Measurements from ENCODE around the gene CCDC92.
"Not testable (repeated sequence)": the region's sequence is repeated elsewhere in the genome, so short reads cannot be mapped to it uniquely, and the experiment has no call there.

CCDC92 gene

DNA sequence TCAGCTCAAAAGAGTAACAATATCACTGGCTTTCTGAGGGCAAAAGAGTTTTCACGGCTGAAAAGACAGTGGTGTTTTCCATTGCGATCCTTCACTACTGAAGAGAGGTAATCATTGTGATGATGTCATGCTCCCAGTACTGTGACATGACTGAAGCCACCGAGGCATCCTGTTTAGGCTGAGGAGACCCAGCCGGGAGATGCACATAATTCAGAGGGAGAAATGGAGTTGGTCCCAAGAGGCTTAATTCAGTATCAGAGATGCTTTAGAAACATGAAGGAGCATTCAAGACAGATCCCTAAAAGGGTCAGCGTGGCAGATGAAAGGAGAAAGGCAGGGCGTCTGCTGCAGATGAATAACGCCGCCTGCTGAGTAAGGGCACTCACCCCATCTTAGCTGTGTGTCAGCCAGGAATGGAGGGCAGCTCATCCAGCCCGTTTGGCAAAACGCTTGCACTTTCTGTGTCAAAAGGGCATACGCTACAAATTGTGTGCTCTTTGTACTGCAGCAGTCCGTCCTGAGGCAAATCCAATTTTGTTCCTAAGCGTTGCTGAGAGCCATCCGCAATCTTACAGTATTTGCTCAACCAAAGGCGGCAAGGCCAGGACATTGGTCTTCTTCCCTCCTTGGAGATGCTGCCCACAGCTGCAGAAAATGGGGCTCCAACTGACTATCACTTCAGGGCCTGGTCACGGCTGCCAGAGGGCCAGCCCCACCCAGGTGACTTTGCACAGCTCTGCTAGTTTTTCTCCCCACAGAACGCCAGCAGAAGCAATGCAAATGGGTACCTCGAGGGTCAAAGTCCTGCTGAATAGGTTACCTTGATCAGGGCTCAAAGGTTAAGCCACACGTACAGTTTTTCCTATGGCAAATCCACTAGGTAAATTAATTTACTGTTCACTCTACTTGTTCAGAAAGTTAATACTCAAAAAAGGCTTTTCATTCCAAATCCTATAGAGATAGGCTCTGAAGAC, 23.5 kb downstream of the CCDC92 start:
- DNase-seq (ENCODE audit: low read depth) = no peak

DNA sequence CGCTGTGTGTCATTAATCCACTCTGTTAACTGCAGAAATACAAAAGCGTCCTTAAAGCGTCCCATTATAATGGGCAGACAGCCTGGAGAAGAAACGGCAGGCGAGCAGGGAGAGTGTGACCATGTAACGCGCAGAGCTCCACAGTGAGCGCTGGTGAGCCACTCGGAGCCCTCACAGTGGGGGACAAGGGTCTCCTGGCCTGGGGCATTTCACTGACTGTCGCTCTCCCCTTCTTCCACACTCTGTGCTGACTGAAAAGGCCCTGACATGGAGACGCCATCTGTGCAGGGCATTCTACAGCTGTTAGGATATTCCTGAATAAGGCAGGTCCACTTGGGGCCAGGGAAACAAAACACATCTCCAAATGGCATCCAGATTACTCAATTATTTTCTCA, 24.2 kb downstream of the CCDC92 start:
- no peak for DNase-seq (ENCODE audit: low read depth)

DNA sequence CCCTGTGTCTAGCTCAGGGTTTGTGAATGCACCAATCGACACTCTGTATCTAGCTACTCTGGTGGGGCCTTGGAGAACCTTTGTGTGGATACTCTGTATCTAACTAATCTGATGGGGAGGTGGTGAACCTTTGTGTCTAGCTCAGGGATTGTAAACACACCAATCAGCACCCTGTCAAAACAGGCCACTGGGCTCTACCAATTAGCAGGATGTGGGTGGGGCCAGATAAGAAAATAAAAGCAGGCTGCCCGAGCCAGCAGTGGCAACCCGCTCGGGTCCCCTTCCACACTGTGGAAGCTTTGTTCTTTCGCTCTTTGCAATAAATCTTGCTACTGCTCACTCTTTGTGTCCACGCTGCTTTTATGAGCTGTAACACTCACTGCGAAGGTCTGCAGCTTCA, 25.1 kb downstream of the CCDC92 start:
- not testable (repeated sequence) for DNase-seq (ENCODE audit: low read depth)

DNA sequence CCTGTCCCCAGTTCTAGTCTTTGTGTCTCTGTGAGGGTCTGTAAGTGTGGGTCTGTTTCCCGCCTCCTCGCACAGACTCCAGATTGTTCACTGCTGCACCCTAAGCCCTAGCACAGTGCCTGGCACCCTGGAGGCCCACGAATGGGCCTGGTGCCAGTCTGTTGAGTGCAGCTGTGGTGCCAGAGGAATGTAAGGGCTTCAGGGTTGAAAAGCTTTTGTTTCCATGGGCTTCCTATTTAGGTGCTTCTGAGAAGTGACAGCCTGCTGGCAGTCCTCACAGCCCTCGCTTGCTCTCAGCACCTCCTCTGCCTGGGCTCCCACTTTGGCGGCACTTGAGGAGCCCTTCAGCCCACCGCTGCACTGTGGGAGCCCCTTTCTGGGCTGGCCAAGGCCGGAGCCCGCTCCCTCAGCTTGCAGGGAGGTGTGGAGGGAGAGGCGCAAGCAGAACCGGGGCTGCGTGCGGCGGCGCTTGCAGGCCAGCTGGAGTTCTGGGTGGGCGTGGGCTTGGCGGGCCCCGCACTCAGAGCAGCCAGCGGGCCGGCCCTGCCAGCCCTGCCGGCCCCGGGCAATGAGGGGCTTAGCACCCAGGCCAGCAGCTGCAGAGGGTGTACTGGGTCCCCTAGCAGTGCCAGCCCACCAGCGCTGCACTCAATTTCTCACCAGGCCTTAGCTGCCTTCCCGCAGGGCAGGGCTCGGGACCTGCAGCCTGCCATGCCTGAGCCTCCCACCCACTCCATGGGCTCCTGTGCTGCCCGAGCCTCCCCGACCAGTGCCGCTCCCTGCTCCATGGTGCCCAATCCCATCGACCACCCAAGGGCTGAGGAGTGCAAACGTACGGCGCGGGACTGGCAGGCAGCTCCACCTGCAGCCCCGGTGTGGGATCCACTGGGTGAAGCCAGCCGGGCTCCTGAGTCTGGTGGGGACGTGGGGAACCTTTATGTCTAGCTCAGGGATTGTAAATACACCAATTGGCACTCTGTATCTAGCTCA, 25.8 kb downstream of the CCDC92 start:
- DNase-seq (ENCODE audit: low read depth) = not testable (repeated sequence)

DNA sequence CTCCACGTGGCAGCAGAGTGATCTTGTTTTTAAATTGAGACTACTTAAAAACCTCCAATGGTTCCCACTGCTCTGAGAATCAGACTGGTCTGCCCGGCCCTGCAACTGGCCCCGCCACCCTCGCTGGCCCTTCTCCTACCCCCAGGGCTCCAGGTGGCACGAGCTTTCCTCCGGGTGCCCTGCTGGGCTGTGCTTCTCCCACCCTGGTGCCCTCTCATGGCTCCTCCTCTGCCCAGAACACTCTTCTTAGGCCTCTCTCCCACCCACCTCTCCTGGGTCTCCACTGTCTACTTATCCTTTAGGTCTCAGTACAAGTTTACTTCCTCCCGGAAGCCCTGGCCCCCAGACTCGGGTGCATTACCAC, 26.5 kb downstream of the CCDC92 start:
- no peak for DNase-seq (ENCODE audit: low read depth)

DNA sequence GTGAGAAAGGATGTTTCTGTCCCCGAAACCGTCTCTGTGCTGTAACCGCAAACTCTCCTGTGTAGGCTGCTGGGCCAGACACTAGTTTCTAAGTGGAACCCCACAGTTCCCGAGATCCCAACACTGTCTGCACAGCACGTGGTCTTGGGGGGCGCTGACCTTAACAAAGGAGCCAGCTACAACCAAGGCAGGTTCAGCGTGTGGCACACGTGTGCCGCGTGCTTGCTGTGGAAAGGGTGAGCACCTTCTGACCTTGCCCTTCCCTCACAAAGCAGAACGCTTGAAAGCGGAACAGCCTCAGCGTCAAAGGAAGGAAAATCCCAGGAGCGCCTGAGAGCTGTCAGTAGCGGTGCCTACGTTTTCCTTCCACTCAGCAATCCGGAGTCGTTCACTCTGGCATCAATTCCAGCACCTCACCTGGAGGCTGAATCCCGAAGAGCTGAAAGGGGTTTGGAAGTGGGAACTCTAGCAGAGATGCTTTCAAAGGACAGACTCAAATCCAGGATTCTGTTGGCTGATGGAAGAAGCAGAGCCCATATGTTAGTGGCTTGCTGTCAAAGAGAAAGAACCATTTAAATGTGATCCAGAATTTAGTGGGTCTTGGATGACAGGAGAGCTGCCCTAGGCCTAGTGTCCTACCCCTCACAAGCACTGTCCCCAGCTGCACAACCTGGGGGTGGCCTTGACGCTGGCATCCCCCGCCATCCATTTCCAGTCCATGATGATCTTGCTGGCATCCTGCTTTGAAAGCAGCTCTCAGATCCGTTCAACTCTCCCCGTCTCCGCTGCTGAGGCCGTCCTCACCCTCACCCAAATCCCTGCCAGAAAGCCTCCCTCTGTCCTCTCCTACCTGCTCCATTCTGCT, 27.1 kb downstream of the CCDC92 start:
- no peak for DNase-seq (ENCODE audit: low read depth)

DNA sequence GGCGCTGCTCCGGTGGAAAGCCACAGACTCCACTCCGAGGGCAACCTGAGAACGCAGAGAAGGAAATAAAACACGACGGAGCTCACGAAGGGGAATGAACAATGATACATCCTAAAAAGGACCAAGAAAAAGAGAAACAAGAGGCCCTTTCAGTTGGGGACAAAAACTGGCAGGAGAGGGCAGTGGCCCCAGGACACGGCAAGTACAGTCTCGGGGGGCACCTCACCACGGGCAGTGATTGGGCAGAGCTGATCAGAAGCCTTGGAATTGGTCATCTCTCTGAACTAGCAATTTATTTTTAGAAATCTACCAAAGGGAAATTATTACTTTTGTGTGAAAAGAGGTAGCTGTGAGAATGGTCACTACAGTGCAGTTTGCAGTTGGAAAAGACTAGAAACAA, 27.9 kb downstream of the CCDC92 start:
- DNase-seq (ENCODE audit: low read depth) = no peak

DNA sequence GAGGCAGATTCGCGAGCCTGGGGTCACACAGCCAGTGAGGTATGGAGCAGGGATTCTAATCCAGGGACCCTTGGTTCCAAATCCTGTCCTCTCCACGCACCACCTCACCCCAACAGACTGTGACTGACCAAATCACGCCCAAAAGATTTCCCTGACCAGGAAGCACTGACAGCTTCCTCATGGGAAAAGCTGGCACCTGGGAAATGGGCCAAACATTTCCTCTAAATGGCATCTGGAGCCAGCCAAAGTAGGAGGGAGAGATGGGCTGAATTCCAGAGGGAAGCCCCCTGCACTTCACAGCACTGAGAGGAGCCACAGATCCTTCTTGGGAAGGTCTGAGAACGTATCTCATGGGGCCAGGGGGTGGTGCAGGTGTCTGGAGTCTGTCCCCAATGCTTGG, 28.8 kb downstream of the CCDC92 start:
- DNase-seq (ENCODE audit: low read depth) = no peak

DNA sequence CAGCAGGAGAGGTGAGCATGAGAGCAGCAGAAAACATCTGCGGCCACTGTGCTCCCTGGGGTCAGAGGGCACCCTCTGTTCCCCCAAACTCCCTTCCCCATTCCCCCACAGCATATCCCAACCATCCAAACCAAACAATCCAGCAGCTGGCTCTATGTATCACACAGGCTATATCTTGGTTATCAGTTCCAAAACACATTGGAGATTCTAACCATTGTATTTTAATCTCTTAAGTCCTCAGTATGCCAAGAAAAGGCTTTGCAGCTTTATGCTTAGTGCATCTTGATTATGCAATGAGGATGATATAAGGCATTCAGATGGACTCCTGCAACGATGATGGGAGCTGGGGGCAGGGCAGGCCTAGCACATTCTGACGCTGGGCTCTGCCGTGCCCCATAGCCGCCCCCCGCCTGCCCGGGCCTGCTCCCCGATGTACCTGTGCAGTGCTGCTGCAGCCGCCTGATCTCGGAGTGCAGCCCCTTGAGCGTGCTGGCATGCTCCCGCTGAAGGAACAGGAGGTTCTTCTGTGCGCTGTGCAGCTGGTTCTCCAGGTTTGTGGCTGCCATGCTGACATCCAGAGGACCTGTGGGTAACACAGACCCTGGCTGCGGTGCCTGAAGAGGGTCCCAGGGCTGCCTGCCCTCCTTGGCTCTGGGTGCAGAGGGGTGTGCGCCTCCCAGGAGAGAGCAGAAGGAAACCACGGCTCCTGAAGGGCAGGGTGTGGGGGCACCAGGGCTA, 29.6 kb downstream of the CCDC92 start:
- no peak for DNase-seq (ENCODE audit: low read depth)

DNA sequence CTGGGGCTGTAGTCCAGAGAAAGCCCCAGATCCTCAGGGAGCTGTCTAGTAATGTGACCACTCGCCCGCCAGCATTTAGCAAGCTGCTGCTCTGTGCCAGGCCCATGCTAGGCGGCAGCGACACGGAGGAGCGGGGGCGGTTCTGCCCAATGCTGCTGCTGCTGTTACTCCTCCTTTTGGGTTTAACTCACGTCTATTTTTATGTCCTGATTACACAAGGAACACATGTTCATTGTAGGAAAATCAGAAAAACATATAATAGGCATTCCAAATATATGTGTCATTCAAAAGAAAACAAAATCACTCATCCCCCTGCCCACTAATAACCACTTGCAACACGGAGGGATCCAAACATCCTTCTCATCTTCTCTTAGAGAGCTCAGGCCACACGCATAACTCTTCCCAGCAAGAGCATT, 30.4 kb downstream of the CCDC92 start:
- no peak for DNase-seq (ENCODE audit: low read depth)

DNA sequence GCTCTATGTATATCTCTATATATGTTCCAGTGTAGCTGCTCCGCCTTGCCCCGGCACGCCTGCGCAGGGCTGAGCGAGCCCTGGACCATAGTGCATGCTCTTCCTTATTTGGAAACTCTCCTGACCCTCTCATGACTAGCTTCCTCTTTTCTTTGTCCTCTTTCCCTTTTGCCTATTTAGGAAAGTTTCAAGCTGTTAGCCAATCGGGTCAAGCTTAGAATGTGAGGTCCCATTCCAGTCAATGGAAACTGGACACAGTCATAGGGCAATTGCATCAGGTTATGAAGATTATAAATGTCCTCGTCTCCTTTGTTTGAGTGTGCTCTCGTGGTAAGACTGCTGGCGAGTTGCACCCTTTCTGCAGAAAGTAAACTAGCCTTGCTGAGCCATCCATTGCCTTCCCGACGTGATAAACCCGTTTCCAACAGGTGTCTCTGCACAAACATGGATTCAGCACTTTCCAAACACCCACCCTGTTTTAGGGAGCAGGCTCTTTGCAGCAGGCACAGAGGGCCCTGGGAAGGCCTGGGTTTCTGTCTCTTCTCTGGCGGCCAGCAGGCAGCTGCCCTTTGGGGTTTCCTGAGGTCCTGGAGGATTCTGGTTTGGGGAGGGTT, 30.9 kb downstream of the CCDC92 start:
- DNase-seq (ENCODE audit: low read depth) = no peak

DNA sequence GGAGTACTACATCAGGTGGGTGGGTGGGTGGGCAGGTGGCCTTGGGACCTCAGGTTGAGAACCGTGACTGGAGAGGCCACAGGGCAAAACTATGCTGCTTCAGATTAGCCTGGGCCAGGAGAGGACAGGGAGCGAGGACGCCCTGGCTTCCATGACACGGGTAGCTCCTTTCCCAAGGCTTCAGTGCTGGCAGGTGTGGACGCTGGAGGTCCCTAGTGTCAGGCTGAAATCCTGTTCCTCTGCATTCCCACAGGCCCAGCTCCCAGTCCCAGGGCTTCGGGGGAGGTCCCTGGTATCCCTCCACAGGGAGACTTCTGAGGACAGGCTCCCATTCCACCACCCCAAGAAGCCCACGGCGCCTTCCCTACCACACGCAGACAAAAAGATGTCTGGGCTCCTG, 31.6 kb downstream of the CCDC92 start:
- no peak for DNase-seq (ENCODE audit: low read depth)

DNA sequence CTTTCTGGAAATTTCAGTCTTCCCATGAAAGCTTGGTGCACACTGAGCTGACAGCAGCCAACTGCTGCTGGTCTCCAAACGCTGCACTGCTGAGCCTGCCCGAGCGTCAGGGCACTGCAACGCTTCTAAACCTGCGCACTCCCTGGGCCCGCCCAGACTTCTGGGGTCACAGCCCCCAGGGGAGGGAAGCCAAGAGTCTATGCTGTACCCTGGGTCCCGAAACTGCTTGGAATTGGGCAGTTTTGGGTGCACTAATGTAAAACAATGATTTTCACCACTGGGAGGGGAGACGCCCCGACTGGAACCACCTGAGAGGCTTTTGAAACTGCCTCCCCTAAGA, 32.0 kb downstream of the CCDC92 start:
- DNase-seq (ENCODE audit: low read depth) = no peak

DNA sequence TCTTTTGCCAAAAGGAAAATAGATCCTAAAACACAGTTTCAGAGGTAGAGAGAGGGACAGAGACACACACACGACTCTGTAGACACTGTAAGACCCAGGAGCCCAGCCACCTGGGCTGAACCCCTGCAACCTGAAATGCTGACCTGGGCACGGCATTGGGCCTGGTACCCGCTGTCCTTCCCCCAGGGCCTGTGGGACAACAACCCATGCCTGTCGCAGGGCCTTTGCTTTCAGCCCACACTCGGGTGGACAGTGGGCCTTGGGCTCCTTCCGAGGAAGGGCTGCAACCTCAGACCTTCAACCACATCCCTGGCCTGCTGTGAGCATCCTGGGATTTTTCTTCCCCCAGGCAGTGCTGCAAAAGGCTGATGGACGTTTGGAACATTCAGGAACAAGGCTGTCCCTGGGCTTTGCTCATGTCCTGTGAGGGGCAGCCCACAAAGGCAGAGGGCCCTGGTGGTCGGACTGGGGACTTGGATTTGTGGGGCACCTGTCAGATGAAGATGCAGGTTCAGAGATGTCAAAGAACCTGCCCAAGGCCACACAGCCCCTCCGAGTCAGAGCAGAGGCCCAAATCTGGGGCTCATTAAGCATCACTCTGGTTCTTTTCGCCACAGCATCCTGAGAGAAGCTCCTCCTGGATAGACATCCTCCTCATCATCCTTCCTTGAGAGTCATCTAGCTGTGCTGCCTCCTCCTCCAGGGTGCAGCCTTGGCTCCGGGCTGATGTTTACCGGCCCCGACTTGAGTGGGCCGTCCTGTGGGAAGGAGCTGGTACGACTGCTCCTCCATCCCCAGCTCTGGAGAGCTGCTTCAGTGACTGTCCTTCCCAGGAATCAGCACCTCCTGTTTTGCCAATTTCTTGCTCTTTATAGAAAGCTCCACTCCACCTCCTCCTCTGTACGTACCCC, 32.7 kb downstream of the CCDC92 start:
- no peak for DNase-seq (ENCODE audit: low read depth)

DNA sequence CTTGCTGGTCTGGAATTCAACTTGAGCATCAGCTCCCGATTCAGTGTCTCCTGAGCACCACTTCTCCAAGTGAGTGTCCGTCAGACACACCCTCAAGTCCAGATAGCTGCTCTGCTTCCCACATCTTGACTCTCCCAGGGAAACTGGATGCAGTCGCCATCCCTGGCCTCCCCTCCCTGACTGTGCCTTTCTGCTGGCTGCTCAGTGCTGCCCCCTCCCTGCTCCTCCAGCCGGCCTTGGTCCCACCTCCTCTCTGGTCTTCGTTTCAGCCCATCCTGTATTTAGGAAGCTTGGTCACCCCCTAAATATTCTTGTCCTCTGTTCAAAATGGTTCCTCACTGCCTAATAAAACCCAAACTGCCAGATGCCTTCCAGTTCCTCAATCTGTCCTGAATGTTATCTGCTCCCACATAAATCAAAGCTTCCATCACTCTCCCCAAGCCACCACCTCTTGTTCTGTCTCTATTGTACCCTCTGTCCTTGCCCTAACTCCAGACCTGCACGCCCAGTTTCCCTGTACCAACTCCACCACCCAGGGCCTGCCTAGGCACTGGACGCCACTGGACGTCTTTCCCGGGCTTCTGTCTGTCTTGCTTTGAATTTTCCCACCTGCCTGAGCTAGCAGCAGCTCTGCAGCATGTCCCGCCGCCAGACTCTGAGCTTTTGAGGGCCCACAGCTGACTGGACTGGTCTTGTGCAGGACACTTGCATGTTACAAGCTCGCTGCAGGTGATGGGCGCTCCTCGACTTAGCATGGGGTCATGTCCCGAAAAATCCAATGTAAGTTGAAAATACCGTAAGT, 33.8 kb downstream of the CCDC92 start:
- DNase-seq (ENCODE audit: low read depth) = no peak

DNA sequence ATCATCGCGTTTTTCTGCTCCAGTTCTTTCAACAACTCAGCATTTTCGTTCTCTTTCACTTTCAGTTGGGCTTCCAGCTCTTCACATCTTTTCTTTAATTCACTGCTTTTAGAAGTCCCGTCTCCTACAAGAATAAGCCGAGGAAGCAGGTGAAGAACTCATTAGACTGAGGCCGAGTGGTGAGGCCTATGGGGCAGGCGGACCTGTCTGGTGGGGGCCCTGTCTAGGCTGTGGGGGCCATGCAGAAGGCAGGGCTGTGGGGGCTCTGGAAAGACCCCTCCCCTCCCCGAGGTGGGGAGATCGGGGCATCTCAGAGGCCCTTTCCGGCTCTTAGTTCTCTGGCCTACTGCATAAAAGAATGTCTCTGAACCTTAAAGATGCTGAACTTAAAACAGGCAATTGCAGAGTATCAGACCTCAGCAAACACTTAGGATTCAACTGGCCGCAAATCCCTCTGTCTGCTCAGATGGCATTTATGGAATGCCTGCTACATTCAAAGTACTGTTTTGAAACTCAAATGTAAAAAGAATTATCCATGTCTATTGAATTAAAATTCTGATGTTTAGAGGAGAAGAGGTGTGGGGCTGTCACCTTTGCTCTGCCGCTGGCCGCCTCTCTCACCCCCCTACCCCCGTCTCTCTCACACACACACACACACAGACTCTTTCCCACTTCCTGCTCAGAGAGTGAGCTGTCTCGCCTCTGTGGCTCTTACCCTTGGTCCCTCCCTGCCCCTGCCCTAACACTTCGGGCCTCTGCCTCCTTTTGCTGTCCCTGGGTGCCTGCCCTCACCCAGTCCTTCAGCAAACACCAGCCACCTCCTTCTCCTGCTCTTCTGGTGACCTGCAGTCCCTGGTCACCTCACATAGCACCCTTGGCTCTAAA, 34.7 kb downstream of the CCDC92 start:
- peak; percentile 30 for DNase-seq (ENCODE audit: low read depth)

DNA sequence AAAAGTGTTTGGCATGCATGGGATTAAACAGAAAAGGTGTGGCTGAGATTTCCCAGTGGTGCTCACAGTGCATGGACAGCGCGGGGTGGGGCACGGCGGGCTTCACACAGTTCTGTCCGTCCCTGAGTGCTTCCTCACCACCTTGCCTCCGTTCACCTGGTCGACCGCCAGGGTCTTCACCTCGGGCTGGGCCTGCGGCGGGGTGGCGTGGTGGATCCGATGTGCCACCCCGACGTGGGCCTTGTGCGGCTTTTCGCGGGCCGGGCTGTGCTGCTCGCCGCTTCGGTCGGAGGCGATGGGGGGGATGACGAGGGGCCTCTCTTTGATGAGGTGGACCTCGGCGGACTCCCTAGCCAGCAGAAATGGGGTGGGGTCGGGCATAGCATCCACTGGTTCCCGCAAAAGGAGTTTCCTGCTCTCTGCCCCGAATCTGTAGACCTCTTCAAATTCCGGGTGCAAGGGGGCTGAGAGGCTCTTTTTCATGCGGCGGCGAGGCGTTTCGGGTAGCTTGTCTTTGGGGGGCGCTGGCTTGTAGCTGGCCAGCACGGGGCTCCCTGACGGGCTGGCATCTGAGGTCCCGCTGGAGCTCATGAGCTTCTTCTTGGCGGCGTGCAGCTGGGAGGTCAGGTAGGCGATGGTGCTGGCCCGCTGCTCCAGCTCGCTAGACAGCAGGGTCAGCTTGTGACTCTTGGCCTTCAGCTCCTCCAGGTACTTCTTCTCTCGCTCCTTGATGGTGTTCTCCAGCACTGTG, 35.5 kb downstream of the CCDC92 start:
- no peak for DNase-seq (ENCODE audit: low read depth)

Data from stimulated activated CD8-positive, alpha-beta memory T cell treated with anti-CD3 and anti-CD28 coated beads, Interleukin-12 subunit alpha, Interleukin-12 subunit beta, amount 100 ng/mL, for 4 hours (primary cell).